ENCODE results near the gene MDM2. TPM values are rescaled to one million over a fixed set of nuclear protein-coding genes. Genes with fewer than 3 reads are reported as not detected.
A peak's percentile ranks its signal among the peaks of the same experiment; 100 is the strongest.

The MDM2 gene
- 60.7 TPM for total RNA-seq

DNA sequence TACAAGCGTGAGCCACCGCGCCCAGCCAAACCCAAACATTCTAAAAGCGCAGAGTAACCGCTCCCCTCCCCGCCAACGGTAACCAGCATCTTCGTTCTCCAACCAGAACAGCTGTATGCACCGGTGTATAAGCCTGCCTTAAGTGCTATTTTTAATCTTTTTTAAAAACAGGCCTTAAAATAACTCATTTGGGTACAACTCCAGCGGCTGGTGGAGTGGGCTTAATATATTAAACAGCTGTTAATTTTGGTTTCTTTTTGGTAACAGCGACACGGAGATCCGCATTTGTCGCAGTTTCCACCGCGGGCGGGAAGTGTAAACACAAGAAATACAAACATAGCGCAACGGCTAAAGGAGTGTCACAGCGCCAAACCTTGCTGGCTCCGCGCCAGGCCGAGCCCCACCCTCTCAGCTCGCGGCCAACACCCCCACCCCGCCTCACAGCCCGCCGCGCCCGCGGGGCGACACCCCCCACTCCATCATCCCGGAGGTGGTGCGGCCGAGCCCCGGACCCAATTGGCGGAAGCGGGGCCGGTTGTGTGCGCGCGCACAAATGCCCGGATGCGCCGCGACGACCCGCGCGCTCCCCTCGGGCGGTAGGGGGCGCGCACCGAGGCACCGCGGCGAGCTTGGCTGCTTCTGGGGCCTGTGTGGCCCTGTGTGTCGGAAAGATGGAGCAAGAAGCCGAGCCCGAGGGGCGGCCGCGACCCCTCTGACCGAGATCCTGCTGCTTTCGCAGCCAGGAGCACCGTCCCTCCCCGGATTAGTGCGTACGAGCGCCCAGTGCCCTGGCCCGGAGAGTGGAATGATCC lies at the start of gene MDM2:
MDM2 (plus strand) TSS at position 602 of the 812 bp plus-strand sequence. CDS start 301 bp downstream, outside the sequence.
- peak; percentile 84 for DNase-seq

- DNase-seq: no peak
Measured at GRCh38 chr12:68759852-68760251, 48.1 kb upstream of the MDM2 start.

- no peak for DNase-seq
Measured at GRCh38 chr12:68760806-68761441, 47.1 kb upstream of the MDM2 start.

- DNase-seq: no peak
Measured at GRCh38 chr12:68761442-68761812, 46.5 kb upstream of the MDM2 start.

DNA sequence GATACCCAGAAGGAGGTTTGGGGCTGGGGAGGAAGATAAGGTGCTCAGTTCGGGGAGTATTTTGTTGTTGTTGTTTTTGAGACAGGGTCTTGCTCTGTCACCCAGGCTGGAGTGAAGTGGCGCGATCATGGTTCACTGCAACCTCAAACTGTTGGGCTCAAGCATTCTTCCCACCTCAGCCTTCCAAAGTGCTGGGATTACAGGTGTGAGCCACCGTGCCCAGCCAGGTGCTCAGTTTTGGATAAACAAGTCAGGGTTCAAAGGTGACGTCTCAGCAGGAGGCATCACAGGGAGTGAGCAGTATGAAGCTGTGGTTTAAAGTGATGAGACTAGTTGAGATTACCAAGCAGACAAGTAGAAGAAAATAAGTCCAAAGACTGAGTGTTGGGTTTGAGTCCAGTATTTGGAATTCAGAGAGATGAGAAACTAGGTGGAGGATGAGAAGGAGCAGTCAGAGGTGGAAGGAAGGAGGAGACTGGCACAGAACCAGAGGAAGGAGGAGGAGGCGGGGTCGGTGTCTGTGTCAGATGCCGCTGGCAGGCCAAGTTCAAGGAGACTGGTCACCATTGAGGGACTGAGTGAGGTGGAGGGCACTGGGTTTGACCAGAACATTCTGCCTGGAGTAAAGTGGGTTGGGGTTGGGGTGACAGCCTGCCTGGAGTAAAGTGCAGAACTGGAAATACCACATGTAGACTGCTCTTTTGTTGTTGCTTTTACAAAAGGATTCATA lies 45.9 kb upstream of the MDM2 start:
- DNase-seq: no peak

- DNase-seq: no peak
Measured at GRCh38 chr12:68762691-68763090, 45.3 kb upstream of the MDM2 start.

- no peak for DNase-seq
Measured at GRCh38 chr12:68765696-68766095, 42.3 kb upstream of the MDM2 start.

GRCh38 chr12:68766646-68767045 lies 41.3 kb upstream of the MDM2 start:
- no peak for DNase-seq

DNA sequence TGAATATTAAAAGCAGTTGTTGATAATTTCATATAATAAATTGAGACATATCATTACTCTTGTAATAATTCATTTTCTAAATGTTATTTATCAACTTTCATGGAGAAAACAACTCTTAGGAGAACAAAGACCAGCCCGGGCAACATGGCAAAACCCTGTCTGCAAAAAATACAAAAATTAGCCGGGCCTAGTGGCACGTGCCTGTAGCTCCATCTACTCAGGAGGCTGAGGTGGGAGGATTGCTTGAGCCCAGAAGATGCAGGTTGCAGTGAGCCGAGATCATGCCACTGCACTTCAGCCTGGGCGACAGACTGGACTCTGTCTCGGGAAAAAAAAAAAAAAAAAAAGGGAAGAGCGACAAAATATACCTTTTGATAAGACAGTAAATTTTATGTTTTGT lies 40.8 kb upstream of the MDM2 start:
- DNase-seq: no peak

GRCh38 chr12:68768431-68768939 lies 39.5 kb upstream of the MDM2 start:
- DNase-seq: no peak

GRCh38 chr12:68769941-68770340 lies 38.0 kb upstream of the MDM2 start:
- DNase-seq: no peak

DNA sequence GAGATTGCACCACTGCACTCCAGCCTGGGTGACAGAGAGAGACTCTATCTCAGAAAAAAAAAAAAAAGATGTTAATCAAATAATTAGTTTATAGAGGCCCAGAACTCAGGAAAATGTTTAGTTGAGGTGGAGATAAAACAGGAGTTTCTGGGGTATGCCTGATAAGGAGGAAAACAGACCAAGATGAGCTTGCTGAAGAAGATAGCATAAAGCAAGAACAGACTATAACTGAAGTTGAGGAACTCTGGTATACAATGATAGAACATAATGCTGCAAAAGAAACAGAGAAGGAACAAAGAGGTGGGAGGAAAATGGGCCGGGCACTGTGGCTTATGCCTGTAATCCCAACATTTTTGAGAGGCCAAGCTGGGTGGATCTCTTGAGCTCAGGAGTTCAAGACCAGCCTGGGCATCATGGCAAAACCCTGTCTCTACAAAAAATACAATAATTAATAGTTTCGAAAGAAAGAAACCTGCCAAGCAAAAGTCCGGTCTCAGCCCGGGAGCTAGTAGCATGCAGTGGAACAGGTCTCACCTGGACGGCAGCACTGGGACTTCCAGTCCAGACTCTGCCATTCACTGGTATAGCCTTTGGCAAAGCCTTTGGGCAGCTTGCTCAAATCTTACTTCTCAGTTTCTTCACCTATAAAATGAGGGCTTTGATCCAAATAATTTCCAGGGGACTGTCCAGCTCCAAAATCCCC lies 36.6 kb upstream of the MDM2 start:
- DNase-seq: no peak

- DNase-seq: no peak
Measured at GRCh38 chr12:68772714-68773113, 35.3 kb upstream of the MDM2 start.

GRCh38 chr12:68773582-68773981 lies 34.4 kb upstream of the MDM2 start:
- DNase-seq: no peak

DNA sequence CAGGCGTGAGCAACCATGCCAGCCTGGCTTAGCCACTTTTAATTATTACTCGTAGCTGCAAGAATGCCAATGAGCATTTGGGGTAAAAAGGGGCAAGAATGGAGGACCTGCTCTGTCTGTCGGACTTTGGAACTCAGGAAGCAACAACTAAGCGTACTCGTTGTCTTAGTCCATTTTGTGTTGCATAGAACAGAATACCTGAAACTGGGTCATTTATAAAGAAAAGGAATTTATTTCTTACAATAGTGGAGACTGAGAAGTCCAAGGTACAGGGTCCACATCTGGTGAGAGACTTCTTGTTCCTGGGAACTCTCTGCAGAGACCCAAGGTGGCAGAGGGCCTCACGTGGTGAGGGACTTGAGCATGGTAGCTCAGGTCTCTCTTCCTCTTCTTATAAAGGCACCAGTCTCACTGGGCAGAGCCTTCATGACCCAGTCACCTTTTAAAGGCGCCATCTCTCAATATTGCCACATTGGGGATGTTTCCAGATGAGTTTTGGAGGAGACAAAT lies 32.8 kb upstream of the MDM2 start:
- no peak for DNase-seq

DNA sequence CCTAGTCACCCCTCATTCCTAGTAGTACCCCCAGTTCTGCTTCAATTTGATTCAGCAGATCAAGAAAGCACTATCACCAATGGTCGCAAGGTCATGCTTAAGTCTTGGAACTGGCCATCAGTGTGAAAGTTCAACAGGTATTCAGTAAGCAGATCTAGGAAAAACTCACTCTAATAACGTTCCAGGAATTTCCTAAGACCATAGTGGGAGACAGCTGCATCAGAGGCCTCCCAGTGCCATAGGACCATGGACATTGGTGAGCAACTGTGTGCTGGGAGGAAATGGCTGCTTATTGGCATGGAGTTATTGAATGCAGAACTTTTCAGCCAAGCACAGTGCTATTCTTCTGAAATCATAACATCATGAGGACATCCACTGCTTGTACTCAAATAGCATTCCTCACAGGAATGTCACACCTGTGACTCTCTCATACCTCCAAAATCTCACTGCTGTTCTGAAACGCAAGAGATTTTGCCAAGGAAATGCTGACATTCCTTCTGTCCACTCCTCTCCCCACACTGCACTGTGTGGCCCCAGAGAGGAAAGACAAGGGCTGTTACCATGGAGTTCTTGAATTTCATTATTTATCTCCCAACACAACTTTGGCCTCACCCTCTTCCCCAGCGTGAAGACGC lies 30.9 kb upstream of the MDM2 start:
- DNase-seq: no peak

DNA sequence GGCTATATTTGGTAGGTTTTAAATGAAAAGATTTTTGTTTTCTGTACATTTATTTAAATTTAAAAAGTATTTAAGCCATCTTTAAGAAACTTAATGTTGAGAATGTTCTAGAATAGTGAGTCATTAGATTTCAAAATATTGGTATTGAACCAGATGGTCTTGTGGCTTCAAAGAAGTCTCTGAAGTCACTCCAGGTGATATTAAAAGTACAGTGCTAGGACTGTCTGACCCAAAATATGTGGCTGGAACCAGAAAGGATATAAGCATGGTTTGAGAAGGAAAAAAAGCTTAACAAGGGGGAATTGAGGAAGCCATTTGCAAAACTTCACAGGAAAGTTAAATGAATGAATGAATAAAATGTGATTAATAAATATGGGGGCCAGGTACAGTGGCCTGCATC lies 28.7 kb upstream of the MDM2 start:
- no peak for DNase-seq

DNA sequence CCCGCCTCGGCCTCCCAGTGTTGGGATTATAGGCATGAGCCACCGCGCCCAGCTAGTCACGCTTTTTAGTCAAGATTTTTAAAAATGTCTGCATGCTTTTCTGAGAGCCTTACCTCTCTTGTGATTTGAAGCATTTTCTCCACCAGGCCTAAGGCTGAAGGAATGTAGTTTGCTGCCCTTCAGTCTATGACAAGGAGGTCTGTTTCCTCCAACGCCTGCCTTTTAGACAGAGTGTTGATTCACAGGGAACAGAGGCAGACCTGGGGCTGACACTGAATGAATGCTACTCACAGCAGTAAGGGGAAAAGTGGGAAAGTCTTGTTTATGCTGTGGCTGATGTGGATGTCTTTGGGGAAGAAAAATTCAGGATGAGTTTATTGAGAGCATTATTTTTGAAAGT lies 27.2 kb upstream of the MDM2 start:
- no peak for DNase-seq

GRCh38 chr12:68781728-68782127 lies 26.2 kb upstream of the MDM2 start:
- no peak for DNase-seq

DNA sequence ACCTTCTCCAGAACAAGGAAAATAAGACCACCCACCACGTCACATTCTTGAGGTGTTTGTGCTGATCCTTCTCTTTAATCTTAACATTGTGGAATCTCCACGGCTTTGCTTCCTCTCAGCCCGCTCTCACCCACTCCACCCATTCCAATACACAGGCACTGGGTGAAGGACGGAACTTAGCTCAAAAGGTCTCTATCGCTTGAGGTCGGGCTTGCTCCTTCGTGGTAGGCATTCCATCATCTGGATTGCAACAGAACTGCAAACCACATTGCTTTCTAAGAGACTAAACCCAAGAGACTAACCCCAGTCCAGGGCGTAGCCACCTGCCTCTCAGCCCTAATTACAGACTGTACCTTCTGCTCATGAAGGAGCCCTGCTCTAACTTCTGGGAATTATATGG lies 24.0 kb upstream of the MDM2 start:
- DNase-seq: no peak

DNA sequence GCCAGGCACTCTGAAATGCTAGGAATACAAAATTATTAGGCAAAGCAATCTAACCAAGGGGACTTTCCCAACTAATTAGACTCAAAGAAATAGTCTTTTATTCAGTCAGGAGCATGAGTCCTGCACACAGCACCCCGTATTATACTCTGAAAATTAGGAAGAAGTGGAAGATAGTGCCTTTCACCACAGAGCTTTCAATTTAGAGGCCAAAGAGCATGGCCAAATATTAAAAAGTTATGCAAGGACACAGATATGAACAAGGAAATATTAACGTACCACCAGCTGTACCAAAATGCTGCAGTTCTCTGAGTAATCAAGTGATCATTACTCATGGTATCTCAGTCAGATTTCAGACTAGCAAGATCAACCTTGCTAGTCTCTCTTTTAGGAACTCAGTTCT lies 22.6 kb upstream of the MDM2 start:
- DNase-seq: no peak

- no peak for DNase-seq
Measured at GRCh38 chr12:68785823-68786222, 22.2 kb upstream of the MDM2 start.

Measured in occipital lobe (tissue), 2 donors.